Suprapubic skin (tissue), 3 donors: ENCODE data around the gene GNAS-AS1.

Experiments used
- CTCF ChIP-seq, 2 donors: fragments of 200-600 bp in 1 of 2; fragments of 450-650 bp in 1 of 2; sonication (generic) in 1 of 2; IDR thresholded peaks; one replicate each; pipeline ENCODE4 v1.5.1; 2016 to 2019; ENCODE audit warnings: antibody characterized with exemption in 2 of 2, mild to moderate bottlenecking in 1 of 2, moderate library complexity in 1 of 2
- POLR2A ChIP-seq, 2 donors: fragments of 450-650 bp; IDR thresholded peaks; one replicate each; pipeline ENCODE4 v1.6.1; 2017; ENCODE audit warnings: antibody characterized with exemption in 2 of 2, mild to moderate bottlenecking in 2 of 2, moderate library complexity in 2 of 2

GRCh38 chr20:58865843-58866242 lies 15.1 kb upstream of the GNAS-AS1 start:
- TF ChIP-seq CTCF (IDR thresholded peaks at IDR 0.05) (no peak), POLR2A (IDR thresholded peaks at IDR 0.05) (no peak)
